Tibial nerve (tissue), 4 donors: ENCODE data around the gene FAM83B. TPM values are rescaled to one million over a fixed set of nuclear protein-coding genes. Genes with fewer than 3 reads are reported as not detected.
"Not testable (repeated sequence)": the region's sequence is repeated elsewhere in the genome, so short reads cannot be mapped to it uniquely, and the experiment has no call there.

Experiments used
- DNase-seq, 2 donors: peaks; one replicate each; pipeline ENCODE4 v3.0.0-alpha.2; 2019; ENCODE audit warnings: low spot score in 2 of 2
- H3K27ac ChIP-seq, 4 donors: fragments of 200-600 bp; sonication (generic) in 3 of 4; one replicate each; pipeline ENCODE4 v1.5.1; 2017 to 2019; ENCODE audit warnings: mild to moderate bottlenecking in 1 of 4
- H3K27me3 ChIP-seq, 2 donors: fragments of 200-600 bp; sonication (generic) in 1 of 2; one replicate each; pipeline versions ENCODE4 v1.5.1 to v1.6.0; 2017 to 2019
- H3K36me3 ChIP-seq, 3 donors: fragments of 200-600 bp; sonication (generic); one replicate each; pipeline ENCODE4 v1.5.1; 2018 to 2019
- H3K4me1 ChIP-seq, 4 donors: fragments of 200-600 bp; sonication (generic) in 3 of 4; one replicate each; pipeline ENCODE4 v1.5.1; 2017 to 2019
- H3K4me3 ChIP-seq, 4 donors: fragments of 200-600 bp; sonication (generic) in 3 of 4; one replicate each; pipeline ENCODE4 v1.5.1; 2017 to 2019; ENCODE audit warnings: mild to moderate bottlenecking in 1 of 4, moderate library complexity in 1 of 4
- H3K9me3 ChIP-seq, 4 donors: fragments of 200-600 bp; sonication (generic) in 3 of 4; one replicate each; pipeline ENCODE4 v1.5.1; 2017 to 2019
- EP300 ChIP-seq, 2 donors: sonication (generic); formaldehyde crosslinking; IDR thresholded peaks; one replicate each; pipeline ENCODE4 v1.6.1; 2017; ENCODE audit warnings: antibody characterized with exemption in 2 of 2, mild to moderate bottlenecking in 1 of 2
- POLR2A ChIP-seq, 2 donors: fragments of 450-650 bp; IDR thresholded peaks; one replicate each; pipeline ENCODE4 v1.6.1; 2017; ENCODE audit warnings: antibody characterized with exemption in 2 of 2, mild to moderate bottlenecking in 2 of 2, moderate library complexity in 2 of 2
- WGBS, 2 donors: methylation state at CpG; one replicate each; pipeline ENCODE4 v1.1.5; 2018; 5-methylcytosine and 5-hydroxymethylcytosine counted together
- total RNA-seq, 4 donors: library from RNA; depleted of rRNA; stranded (reverse); fragments of >200 nt; gene quantifications; one replicate each; pipeline ENCODE4 v1.1.0, GENCODE V29; 2016
- TF ChIP-seq, protein P1 (sequence below), 5 experiments: fragments of 200-600 bp in 3 of 5; fragments of 450-650 bp in 2 of 5; sonication (generic) in 3 of 5; IDR thresholded peaks; one replicate each; pipeline ENCODE4 v1.5.1; 2016 to 2019; ENCODE audit warnings: antibody characterized with exemption in 5 of 5, mild to moderate bottlenecking in 3 of 5, moderate library complexity in 2 of 5

Gene FAM83B
- total RNA-seq, 4 donors from 2014 or later = not detected

DNA sequence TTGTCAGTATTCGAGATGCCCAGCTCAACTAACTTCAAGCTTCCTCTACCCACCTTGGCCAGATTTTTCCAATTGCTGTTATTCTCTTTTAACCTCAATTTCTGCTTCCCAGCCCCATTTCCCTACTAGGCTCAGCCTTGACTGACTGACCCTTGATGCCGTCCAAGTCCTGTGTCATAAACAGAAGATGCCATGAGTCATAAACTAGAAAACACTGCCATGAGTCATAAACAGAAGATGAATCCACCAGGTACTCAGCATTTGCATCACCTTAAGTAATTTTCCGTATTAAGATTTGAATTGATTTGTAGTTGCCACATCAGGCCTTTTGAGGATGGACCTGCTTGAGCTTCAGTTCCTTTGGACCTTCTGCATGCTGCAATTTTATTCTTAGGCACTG, 123.8 kb downstream of the FAM83B start:
- DNase-seq = no peak
- H3K27me3 ChIP-seq = no peaks in the 10 kb centered on the region
- WGBS, 2 donors = 84 to 96% methylated on average over 3 of the region's 3 CpGs
- no peak for TF ChIP-seq POLR2A (IDR thresholded peaks at IDR 0.05)
- TF ChIP-seq, protein P1, sequence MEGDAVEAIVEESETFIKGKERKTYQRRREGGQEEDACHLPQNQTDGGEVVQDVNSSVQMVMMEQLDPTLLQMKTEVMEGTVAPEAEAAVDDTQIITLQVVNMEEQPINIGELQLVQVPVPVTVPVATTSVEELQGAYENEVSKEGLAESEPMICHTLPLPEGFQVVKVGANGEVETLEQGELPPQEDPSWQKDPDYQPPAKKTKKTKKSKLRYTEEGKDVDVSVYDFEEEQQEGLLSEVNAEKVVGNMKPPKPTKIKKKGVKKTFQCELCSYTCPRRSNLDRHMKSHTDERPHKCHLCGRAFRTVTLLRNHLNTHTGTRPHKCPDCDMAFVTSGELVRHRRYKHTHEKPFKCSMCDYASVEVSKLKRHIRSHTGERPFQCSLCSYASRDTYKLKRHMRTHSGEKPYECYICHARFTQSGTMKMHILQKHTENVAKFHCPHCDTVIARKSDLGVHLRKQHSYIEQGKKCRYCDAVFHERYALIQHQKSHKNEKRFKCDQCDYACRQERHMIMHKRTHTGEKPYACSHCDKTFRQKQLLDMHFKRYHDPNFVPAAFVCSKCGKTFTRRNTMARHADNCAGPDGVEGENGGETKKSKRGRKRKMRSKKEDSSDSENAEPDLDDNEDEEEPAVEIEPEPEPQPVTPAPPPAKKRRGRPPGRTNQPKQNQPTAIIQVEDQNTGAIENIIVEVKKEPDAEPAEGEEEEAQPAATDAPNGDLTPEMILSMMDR (IDR thresholded peaks at IDR 0.05) = no peak
- no peak for TF ChIP-seq EP300 (IDR thresholded peaks at IDR 0.05)
- H3K9me3 ChIP-seq = no peaks in the 10 kb centered on the region
- H3K36me3 ChIP-seq = no peaks in the 10 kb centered on the region
- H3K4me3 ChIP-seq = no peak overlapping the region
- no peak overlapping the region for H3K27ac ChIP-seq
- H3K4me1 ChIP-seq = no peaks in the 10 kb centered on the region

DNA sequence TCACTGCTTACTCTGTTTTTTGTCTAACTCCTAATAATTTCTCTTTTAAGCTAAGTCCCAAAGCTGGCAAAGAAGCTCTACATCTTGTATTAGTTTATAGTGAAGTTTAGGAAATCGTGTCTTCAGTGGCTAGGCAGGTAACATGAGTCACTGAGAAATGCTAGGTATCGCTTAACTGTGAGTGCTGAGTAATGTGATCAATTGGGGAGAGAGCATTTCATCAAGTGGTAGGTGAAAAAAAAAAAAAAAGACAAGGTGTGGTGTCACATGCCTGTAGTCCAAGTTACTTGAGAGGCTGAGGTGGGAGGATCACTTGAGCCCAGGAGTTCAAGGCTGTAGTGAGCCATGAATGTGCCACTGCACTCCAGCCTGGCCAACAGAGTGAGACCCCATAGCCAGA, 125.3 kb downstream of the FAM83B start:
- Histone ChIP-seq H3K27me3 (no peaks in the 10 kb centered on the region), H3K9me3 (no peaks in the 10 kb centered on the region), H3K36me3 (no peaks in the 10 kb centered on the region), H3K4me3 (no peak overlapping the region), H3K27ac (no peak overlapping the region), H3K4me1 (no peaks in the 10 kb centered on the region)
- TF ChIP-seq, protein P1 (IDR thresholded peaks at IDR 0.05) = no peak
- no peak for TF ChIP-seq EP300 (IDR thresholded peaks at IDR 0.05)
- TF ChIP-seq POLR2A (IDR thresholded peaks at IDR 0.05) = no peak
- DNase-seq = no peak
- WGBS, 2 donors = 45 to 90% methylated on average over 2 of the region's 2 CpGs

DNA sequence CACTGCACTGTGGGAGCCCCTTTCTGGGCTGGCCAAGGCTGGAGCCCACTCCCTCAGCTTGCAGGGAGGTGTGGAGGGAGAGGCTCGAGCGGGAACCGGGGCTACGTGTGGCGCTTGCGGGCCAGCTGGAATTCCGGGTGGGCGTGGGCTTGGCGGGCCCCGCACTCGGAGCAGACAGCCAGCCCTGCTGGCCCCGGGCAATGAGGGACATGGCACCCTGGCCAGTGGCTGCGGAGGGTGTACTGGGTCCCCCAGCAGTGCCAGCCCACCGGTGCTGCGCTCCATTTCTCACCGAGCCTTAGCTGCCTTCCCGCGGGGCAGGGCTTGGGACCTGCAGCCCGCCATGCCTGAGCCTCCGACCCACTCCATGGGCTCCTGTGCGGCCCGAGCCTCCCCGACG, 132.6 kb downstream of the FAM83B start:
- 100% methylated on average over 7 of the region's 24 CpGs; no CpG with 5 or more reads in 1 of the 2 donors for WGBS, 2 donors
- not testable (repeated sequence) for H3K36me3 ChIP-seq

DNA sequence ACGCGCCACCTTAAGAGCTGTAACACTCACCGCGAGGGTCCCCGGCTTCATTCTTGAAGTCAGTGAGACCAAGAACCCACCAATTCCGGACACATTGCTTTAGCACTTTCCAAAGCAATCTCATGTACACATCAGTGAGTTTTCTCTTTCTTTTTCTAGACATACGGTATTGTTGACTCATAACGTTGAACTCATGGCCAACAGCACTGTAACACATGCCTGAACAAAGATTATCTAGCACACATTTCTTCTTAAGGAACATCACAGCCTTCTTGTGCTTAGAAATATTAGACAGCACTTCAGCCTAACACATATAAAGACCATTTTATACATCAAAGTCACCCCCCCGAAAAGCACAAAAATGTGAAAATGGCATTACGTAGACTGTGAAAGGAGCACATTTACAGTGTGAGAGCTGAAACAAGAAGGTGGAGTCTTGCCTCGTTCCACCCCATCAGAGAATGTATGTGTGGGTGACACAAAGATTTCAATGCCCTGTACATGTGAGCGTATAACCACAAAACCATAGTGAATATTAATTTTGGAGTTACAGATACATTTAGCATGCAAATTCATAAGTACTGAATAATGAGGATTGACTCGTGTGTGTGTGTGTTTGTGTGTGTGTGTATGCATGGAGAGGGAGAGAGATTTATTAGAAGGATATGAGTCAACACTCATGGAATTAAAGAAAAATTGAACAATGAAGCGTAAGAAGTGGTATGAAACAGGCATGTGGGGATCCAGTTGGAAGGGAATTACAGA, 134.1 kb downstream of the FAM83B start:
- no peak overlapping the region for H3K4me3 ChIP-seq
- no peaks in the 10 kb centered on the region for H3K36me3 ChIP-seq
- TF ChIP-seq, protein P1 (IDR thresholded peaks at IDR 0.05) = no peak
- TF ChIP-seq EP300 (IDR thresholded peaks at IDR 0.05) = no peak
- TF ChIP-seq POLR2A (IDR thresholded peaks at IDR 0.05) = no peak
- H3K27me3 ChIP-seq = no peaks in the 10 kb centered on the region
- 81 to 82% methylated on average over 14 of the region's 14 CpGs for WGBS, 2 donors
- no peak overlapping the region for H3K27ac ChIP-seq
- H3K4me1 ChIP-seq = no peaks in the 10 kb centered on the region
- H3K9me3 ChIP-seq = peaks cover 0 to 8% (median 2%) of the 10 kb centered on the region in 4 donors
- no peak for DNase-seq

More for the DNA sequence above, 132.6 kb downstream of the FAM83B start:
- DNase-seq, H3K27me3 ChIP-seq, H3K4me3 ChIP-seq, H3K4me1 ChIP-seq, H3K27ac ChIP-seq, H3K9me3 ChIP-seq: not testable (repeated sequence)

DNA sequence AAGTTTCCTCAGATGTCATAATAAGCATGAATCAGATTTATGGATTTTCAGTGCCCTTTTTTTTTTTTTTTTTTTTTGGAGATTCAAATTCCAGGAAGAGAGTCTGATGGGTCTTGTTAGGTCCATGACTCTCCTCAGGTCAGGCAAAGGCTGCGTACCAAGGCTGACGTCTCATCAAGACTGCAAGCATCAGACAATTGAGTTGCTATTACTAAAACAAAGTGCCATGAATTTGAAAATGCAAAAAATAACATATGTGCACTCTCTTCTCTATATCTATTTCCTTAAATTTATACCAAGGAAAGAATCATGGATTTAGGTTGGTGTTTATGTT, 134.7 kb downstream of the FAM83B start:
- Histone ChIP-seq H3K9me3 (peaks cover 0 to 12% (median 3%) of the 10 kb centered on the region in 4 donors), H3K36me3 (no peaks in the 10 kb centered on the region), H3K4me1 (no peaks in the 10 kb centered on the region), H3K27me3 (no peaks in the 10 kb centered on the region), H3K4me3 (no peak overlapping the region), H3K27ac (no peak overlapping the region)
- TF ChIP-seq EP300 (IDR thresholded peaks at IDR 0.05) = no peak
- TF ChIP-seq, protein P1 (IDR thresholded peaks at IDR 0.05) = no peak
- no peak for TF ChIP-seq POLR2A (IDR thresholded peaks at IDR 0.05)
- WGBS, 2 donors = 68 to 81% methylated on average over 2 of the region's 2 CpGs
- no peak for DNase-seq
